Hepatocyte (in vitro differentiated cells): Measurements from ENCODE around the gene SLC31A2.

Source experiments
- CTCF ChIP-seq: fragments of 200-600 bp; sonication (generic); IDR thresholded peaks from 2 replicates; pipeline ENCODE4 v1.5.1; 2016; ENCODE audit warnings: antibody characterized with exemption, mild to moderate bottlenecking; ENCODE audit not compliant: poor library complexity
- EZH2 ChIP-seq: fragments of 200-600 bp; sonication (generic); IDR thresholded peaks from 2 replicates; pipeline ENCODE4 v1.6.1; 2016; ENCODE audit warnings: antibody characterized with exemption, mild to moderate bottlenecking, borderline replicate concordance
- EZH2phosphoT487 ChIP-seq: fragments of 200-600 bp; sonication (generic); IDR thresholded peaks from one replicate; pipeline ENCODE4 v1.6.1; 2018; ENCODE audit warnings: antibody characterized with exemption, mild to moderate bottlenecking, low read depth, moderate library complexity; ENCODE audit not compliant: unreplicated experiment, severe bottlenecking

- TF ChIP-seq CTCF (no peak), EZH2 (no peak), EZH2phosphoT487 (no peak)
Observed at GRCh38 chr9:113153599-113153998, 2.8 kb downstream of the SLC31A2 start.
